HG02938 (cell line): ENCODE measurements around the gene PKHD1.
A peak's percentile ranks its signal among the peaks of the same experiment; 100 is the strongest.
"Not testable (repeated sequence)": the region's sequence is repeated elsewhere in the genome, so short reads cannot be mapped to it uniquely, and the experiment has no call there.

Source experiments
- ATAC-seq: cut with Tn5 transposase; IDR thresholded peaks from one replicate; pipeline ENCODE4 v1.9.1; 2021; ENCODE audit warnings: mild to moderate bottlenecking, moderate library complexity; ENCODE audit not compliant: unreplicated experiment

PKHD1 gene

GRCh38 chr6:51865176-51865575 lies 222.2 kb downstream of the PKHD1 start:
- ATAC-seq: no peak

- no peak for ATAC-seq
Observed at GRCh38 chr6:51857134-51857533, 230.3 kb downstream of the PKHD1 start.

- ATAC-seq: no peak
Observed at GRCh38 chr6:51856508-51856907, 230.9 kb downstream of the PKHD1 start.

GRCh38 chr6:51855310-51856082 lies 231.9 kb downstream of the PKHD1 start:
- ATAC-seq: peak; percentile 59

GRCh38 chr6:51854876-51855275 lies 232.5 kb downstream of the PKHD1 start:
- no peak for ATAC-seq

- no peak for ATAC-seq
Observed at GRCh38 chr6:51854347-51854746, 233.1 kb downstream of the PKHD1 start.

- not testable (repeated sequence) for ATAC-seq
Observed at GRCh38 chr6:51853109-51853508, 234.3 kb downstream of the PKHD1 start.

GRCh38 chr6:51846531-51846930 lies 240.9 kb downstream of the PKHD1 start:
- no peak for ATAC-seq

- ATAC-seq: no peak
Observed at GRCh38 chr6:51844336-51844735, 243.1 kb downstream of the PKHD1 start.

- no peak for ATAC-seq
Observed at GRCh38 chr6:51843456-51844056, 243.9 kb downstream of the PKHD1 start.

GRCh38 chr6:51842804-51843378 lies 244.5 kb downstream of the PKHD1 start:
- ATAC-seq: no peak

- ATAC-seq: no peak
Observed at GRCh38 chr6:51842061-51842803, 245.2 kb downstream of the PKHD1 start.

- no peak for ATAC-seq
Observed at GRCh38 chr6:51841626-51842025, 245.8 kb downstream of the PKHD1 start.

GRCh38 chr6:51839726-51840374 lies 247.6 kb downstream of the PKHD1 start:
- no peak for ATAC-seq

GRCh38 chr6:51830666-51831065 lies 256.7 kb downstream of the PKHD1 start:
- no peak for ATAC-seq

GRCh38 chr6:51827580-51827979 lies 259.8 kb downstream of the PKHD1 start:
- no peak for ATAC-seq

- ATAC-seq: no peak
Observed at GRCh38 chr6:51824940-51825339, 262.5 kb downstream of the PKHD1 start.

- no peak for ATAC-seq
Observed at GRCh38 chr6:51820555-51820954, 266.9 kb downstream of the PKHD1 start.

GRCh38 chr6:51818520-51819022 lies 268.8 kb downstream of the PKHD1 start:
- no peak for ATAC-seq

GRCh38 chr6:51817832-51818231 lies 269.6 kb downstream of the PKHD1 start:
- ATAC-seq: no peak

- no peak for ATAC-seq
Observed at GRCh38 chr6:51814418-51814817, 273.0 kb downstream of the PKHD1 start.
